Activated CD4-positive, alpha-beta T cell treated with anti-CD3 and anti-CD28 coated beads, Interleukin-2, amount 50 U/mL, for 1 hour (primary cell): ENCODE measurements around the gene FIG4.
"Not testable (repeated sequence)": the region's sequence is repeated elsewhere in the genome, so short reads cannot be mapped to it uniquely, and the experiment has no call there.

Experiments used
- DNase-seq: peaks from one replicate; pipeline ENCODE4 v3.0.0-alpha.2; 2020

Gene FIG4

GRCh38 chr6:109762769-109763441, 71.8 kb downstream of the FIG4 start:
- no peak for DNase-seq

- DNase-seq, result no peak
These were observed 75.1 kb downstream of the FIG4 start for GRCh38 chr6:109766167-109766566.

- DNase-seq, result no peak
These were observed 76.9 kb downstream of the FIG4 start for GRCh38 chr6:109767961-109768360.

- DNase-seq, result no peak
These were observed 77.4 kb downstream of the FIG4 start for GRCh38 chr6:109768485-109768884.

- DNase-seq, result no peak
These were observed 78.1 kb downstream of the FIG4 start for GRCh38 chr6:109769213-109769612.

GRCh38 chr6:109770047-109770446, 79.0 kb downstream of the FIG4 start:
- no peak for DNase-seq

GRCh38 chr6:109770779-109771178, 79.7 kb downstream of the FIG4 start:
- no peak for DNase-seq

- not testable (repeated sequence) for DNase-seq
These were observed 81.1 kb downstream of the FIG4 start for GRCh38 chr6:109771939-109772755.

- DNase-seq, result no peak
These were observed 81.9 kb downstream of the FIG4 start for GRCh38 chr6:109772883-109773431.

GRCh38 chr6:109781001-109781400, 89.9 kb downstream of the FIG4 start:
- no peak for DNase-seq

GRCh38 chr6:109782491-109782999, 91.4 kb downstream of the FIG4 start:
- DNase-seq, result no peak

- no peak for DNase-seq
These were observed 92.3 kb downstream of the FIG4 start for GRCh38 chr6:109783250-109783986.

- no peak for DNase-seq
These were observed 96.2 kb downstream of the FIG4 start for GRCh38 chr6:109787312-109787711.

- DNase-seq, result no peak
These were observed 97.6 kb downstream of the FIG4 start for GRCh38 chr6:109788687-109789086.

GRCh38 chr6:109790131-109790530, 99.0 kb downstream of the FIG4 start:
- no peak for DNase-seq

GRCh38 chr6:109791301-109791700, 100.2 kb downstream of the FIG4 start:
- DNase-seq, result no peak

- DNase-seq, result no peak
These were observed 101.9 kb downstream of the FIG4 start for GRCh38 chr6:109793021-109793420.

GRCh38 chr6:109793792-109794191, 102.7 kb downstream of the FIG4 start:
- DNase-seq, result no peak

GRCh38 chr6:109794201-109794923, 103.3 kb downstream of the FIG4 start:
- DNase-seq, result no peak

GRCh38 chr6:109795994-109796555, 105.0 kb downstream of the FIG4 start:
- no peak for DNase-seq

GRCh38 chr6:109799129-109799528, 108.0 kb downstream of the FIG4 start:
- no peak for DNase-seq

GRCh38 chr6:109799664-109800063, 108.6 kb downstream of the FIG4 start:
- DNase-seq, result no peak
